Measurements from ENCODE around the gene SAMD15. TPM values are rescaled to one million over a fixed set of nuclear protein-coding genes. Genes with fewer than 3 reads are reported as not detected.

SAMD15 gene
- total RNA-seq, 1 donor: 4.0 TPM

DNA sequence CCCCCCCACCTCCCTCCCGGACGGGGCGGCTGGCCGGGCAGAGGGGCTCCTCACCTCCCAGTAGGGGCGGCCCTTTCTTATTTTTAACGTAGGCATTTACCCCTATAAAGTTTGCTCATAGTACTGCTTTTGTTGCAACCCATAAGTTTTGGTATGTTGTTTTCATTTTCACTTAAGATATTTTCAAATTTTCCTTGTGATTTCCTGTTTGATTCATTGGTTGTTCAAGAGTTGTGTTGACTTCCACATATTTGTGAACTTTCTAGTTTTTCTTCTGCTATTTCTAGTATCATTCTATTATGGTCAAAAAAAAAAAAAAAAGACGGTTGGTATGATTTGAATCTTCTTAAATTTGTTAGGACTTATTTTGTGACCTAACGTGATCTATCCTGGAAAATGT is 39.7 kb downstream of the SAMD15 start:
- no peaks in the 10 kb centered on the region for H3K27me3 ChIP-seq (ENCODE audit: insufficient read depth, low read length)
- H3K4me3 ChIP-seq (ENCODE audit: insufficient read depth, low read length): no peak overlapping the region
- H3K9me3 ChIP-seq (ENCODE audit: low read depth, low read length): no peaks in the 10 kb centered on the region
- H3K4me1 ChIP-seq (ENCODE audit: insufficient read depth, low read length): no peaks in the 10 kb centered on the region
- no peaks in the 10 kb centered on the region for H4K20me1 ChIP-seq (ENCODE audit: insufficient read depth, low read length)
- no peaks in the 10 kb centered on the region for H3K36me3 ChIP-seq (ENCODE audit: insufficient read depth, low read length)
- no peaks in the 10 kb centered on the region for H3K79me2 ChIP-seq (ENCODE audit: insufficient read depth, low read length)
- H2AFZ ChIP-seq (ENCODE audit: low read length): no peak overlapping the region
- TF ChIP-seq, protein P1, sequence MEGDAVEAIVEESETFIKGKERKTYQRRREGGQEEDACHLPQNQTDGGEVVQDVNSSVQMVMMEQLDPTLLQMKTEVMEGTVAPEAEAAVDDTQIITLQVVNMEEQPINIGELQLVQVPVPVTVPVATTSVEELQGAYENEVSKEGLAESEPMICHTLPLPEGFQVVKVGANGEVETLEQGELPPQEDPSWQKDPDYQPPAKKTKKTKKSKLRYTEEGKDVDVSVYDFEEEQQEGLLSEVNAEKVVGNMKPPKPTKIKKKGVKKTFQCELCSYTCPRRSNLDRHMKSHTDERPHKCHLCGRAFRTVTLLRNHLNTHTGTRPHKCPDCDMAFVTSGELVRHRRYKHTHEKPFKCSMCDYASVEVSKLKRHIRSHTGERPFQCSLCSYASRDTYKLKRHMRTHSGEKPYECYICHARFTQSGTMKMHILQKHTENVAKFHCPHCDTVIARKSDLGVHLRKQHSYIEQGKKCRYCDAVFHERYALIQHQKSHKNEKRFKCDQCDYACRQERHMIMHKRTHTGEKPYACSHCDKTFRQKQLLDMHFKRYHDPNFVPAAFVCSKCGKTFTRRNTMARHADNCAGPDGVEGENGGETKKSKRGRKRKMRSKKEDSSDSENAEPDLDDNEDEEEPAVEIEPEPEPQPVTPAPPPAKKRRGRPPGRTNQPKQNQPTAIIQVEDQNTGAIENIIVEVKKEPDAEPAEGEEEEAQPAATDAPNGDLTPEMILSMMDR (IDR thresholded peaks at IDR 0.05; ENCODE audit: extremely low read depth, low read depth, low read length): no peak
- no peak overlapping the region for H3K4me2 ChIP-seq (ENCODE audit: insufficient read depth, low read length)
- no peak for DNase-seq (ENCODE audit: insufficient read length, low spot score, missing footprints)
- H3K27ac ChIP-seq (ENCODE audit: low read depth, low read length): no peak overlapping the region

DNA sequence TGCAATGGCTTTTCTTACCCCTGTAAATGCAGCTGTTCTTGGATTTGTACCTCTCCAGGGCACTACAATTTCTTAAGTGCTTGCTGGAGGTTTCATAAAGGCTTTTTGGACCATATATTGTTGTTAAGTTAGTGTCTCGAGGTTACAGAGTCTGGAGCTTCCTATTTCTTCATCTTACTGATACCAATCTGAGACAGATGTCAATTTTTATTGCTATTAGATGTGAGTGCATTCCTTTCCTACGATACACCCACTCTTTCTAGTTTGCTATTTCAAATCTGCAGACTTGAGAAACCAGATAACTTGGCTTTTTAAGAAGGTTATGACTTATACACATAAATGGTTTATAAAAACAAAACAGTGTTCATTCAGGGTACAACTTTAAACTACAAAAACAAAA is 44.0 kb downstream of the SAMD15 start:
- Histone ChIP-seq H3K36me3 (ENCODE audit: insufficient read depth, low read length) (peaks cover 32% of the 10 kb centered on the region), H4K20me1 (ENCODE audit: insufficient read depth, low read length) (no peaks in the 10 kb centered on the region), H3K4me1 (ENCODE audit: insufficient read depth, low read length) (no peaks in the 10 kb centered on the region), H3K4me3 (ENCODE audit: insufficient read depth, low read length) (no peak overlapping the region), H3K9me3 (ENCODE audit: low read depth, low read length) (no peaks in the 10 kb centered on the region), H3K4me2 (ENCODE audit: insufficient read depth, low read length) (no peak overlapping the region), H3K79me2 (ENCODE audit: insufficient read depth, low read length) (no peaks in the 10 kb centered on the region), H3K27me3 (ENCODE audit: insufficient read depth, low read length) (no peaks in the 10 kb centered on the region), H3K27ac (ENCODE audit: low read depth, low read length) (no peak overlapping the region), H2AFZ (ENCODE audit: low read length) (no peak overlapping the region)
- peak; percentile 58 for DNase-seq (ENCODE audit: insufficient read length, low spot score, missing footprints)
- TF ChIP-seq, protein P1 (IDR thresholded peaks at IDR 0.05; ENCODE audit: extremely low read depth, low read depth, low read length): no peak

DNA sequence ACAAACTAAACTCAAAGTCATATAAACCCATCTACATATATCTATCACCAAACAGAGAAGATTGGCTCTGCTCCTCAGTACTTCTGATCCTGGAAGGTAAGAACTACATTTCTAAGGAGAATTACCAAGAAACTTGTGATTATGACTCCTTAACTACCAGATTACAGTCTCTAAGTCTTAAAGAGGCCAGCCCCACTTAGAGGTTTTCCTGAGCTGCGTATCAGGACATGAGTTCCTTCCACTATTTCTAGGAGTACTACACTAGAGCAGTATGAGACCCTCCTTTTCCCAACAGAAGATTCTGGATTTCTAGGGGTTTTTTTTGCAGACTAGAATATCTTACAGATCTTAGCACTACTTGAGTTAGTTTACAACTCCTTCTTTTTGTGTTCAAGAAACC is 46.2 kb downstream of the SAMD15 start, which contains the start of gene NOXRED1:
NOXRED1 (minus strand) TSS at position 101 of the 400 bp plus-strand sequence. CDS start 634 bp downstream, outside the sequence.
- Histone ChIP-seq H3K36me3 (ENCODE audit: insufficient read depth, low read length) (peaks cover 54% of the 10 kb centered on the region), H3K27me3 (ENCODE audit: insufficient read depth, low read length) (no peaks in the 10 kb centered on the region), H3K4me1 (ENCODE audit: insufficient read depth, low read length) (no peaks in the 10 kb centered on the region), H4K20me1 (ENCODE audit: insufficient read depth, low read length) (no peaks in the 10 kb centered on the region), H3K9me3 (ENCODE audit: low read depth, low read length) (no peaks in the 10 kb centered on the region), H3K79me2 (ENCODE audit: insufficient read depth, low read length) (no peaks in the 10 kb centered on the region), H2AFZ (ENCODE audit: low read length) (no peak within 1 kb of the TSS), H3K4me2 (ENCODE audit: insufficient read depth, low read length) (no peak within 1 kb of the TSS), H3K4me3 (ENCODE audit: insufficient read depth, low read length) (no peak within 1 kb of the TSS), H3K27ac (ENCODE audit: low read depth, low read length) (no peak within 1 kb of the TSS)
- no peak for DNase-seq (ENCODE audit: insufficient read length, low spot score, missing footprints)
- TF ChIP-seq, protein P1 (IDR thresholded peaks at IDR 0.05; ENCODE audit: extremely low read depth, low read depth, low read length): no peak

DNA sequence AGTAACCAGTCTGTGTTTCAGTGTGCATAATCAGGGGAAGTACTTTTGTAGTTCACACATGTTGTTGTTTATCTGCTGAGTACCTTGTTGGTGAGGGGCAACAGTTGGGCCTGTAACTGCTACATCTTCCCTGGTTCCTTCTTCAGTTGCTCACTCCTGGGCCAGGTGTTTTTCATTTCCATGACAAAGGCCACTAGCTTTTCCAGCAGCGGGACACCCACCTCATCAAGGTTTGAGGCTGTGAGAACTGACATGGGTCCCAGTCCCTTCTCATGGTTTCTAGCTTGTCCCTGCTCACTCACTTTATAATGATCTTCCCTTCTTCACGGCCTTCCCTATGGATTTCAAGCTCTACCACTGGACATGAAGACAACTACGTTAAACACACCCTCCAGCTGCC is 47.7 kb downstream of the SAMD15 start:
- no peaks in the 10 kb centered on the region for H3K27me3 ChIP-seq (ENCODE audit: insufficient read depth, low read length)
- no peak overlapping the region for H2AFZ ChIP-seq (ENCODE audit: low read length)
- TF ChIP-seq, protein P1 (IDR thresholded peaks at IDR 0.05; ENCODE audit: extremely low read depth, low read depth, low read length): no peak
- no peaks in the 10 kb centered on the region for H3K9me3 ChIP-seq (ENCODE audit: low read depth, low read length)
- H3K4me1 ChIP-seq (ENCODE audit: insufficient read depth, low read length): no peaks in the 10 kb centered on the region
- no peak overlapping the region for H3K4me3 ChIP-seq (ENCODE audit: insufficient read depth, low read length)
- H3K36me3 ChIP-seq (ENCODE audit: insufficient read depth, low read length): peaks cover 68% of the 10 kb centered on the region
- H3K4me2 ChIP-seq (ENCODE audit: insufficient read depth, low read length): no peak overlapping the region
- no peak for DNase-seq (ENCODE audit: insufficient read length, low spot score, missing footprints)
- no peaks in the 10 kb centered on the region for H4K20me1 ChIP-seq (ENCODE audit: insufficient read depth, low read length)
- H3K27ac ChIP-seq (ENCODE audit: low read depth, low read length): no peak overlapping the region
- H3K79me2 ChIP-seq (ENCODE audit: insufficient read depth, low read length): no peaks in the 10 kb centered on the region
